GM18870 (cell line): ENCODE measurements around the gene SLC22A12.

Experiments used
- ATAC-seq: cut with Tn5 transposase; IDR thresholded peaks from one replicate; pipeline ENCODE4 v1.9.1; 2021; ENCODE audit warnings: moderate library complexity; ENCODE audit not compliant: unreplicated experiment

Gene SLC22A12

GRCh38 chr11:64562723-64563351 lies 28.2 kb upstream of the SLC22A12 start:
- no peak for ATAC-seq

DNA sequence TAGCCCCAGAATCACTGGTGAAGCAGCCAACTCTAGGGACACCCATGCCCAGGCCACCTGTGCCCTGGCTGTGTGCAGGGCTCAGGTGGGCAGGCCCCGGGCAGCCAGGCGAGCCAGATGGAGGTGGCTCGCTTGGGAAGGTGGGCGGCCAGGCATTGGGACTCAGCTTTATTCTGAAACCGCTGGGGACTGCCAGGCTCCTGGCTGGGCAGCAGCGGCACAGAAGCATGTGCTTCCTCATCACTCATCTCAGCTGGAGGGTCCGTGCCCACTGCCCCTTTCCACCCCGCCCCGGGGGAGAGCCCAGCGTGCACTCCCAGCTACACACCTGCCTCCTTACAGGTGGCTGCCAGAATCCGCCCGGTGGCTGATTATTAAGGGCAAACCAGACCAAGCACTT lies 27.1 kb upstream of the SLC22A12 start:
- ATAC-seq: no peak

- no peak for ATAC-seq
Measured at GRCh38 chr11:64564419-64564818, 26.6 kb upstream of the SLC22A12 start.

GRCh38 chr11:64564947-64565889 lies 25.8 kb upstream of the SLC22A12 start:
- ATAC-seq: no peak

GRCh38 chr11:64566042-64566914 lies 24.7 kb upstream of the SLC22A12 start:
- no peak for ATAC-seq

DNA sequence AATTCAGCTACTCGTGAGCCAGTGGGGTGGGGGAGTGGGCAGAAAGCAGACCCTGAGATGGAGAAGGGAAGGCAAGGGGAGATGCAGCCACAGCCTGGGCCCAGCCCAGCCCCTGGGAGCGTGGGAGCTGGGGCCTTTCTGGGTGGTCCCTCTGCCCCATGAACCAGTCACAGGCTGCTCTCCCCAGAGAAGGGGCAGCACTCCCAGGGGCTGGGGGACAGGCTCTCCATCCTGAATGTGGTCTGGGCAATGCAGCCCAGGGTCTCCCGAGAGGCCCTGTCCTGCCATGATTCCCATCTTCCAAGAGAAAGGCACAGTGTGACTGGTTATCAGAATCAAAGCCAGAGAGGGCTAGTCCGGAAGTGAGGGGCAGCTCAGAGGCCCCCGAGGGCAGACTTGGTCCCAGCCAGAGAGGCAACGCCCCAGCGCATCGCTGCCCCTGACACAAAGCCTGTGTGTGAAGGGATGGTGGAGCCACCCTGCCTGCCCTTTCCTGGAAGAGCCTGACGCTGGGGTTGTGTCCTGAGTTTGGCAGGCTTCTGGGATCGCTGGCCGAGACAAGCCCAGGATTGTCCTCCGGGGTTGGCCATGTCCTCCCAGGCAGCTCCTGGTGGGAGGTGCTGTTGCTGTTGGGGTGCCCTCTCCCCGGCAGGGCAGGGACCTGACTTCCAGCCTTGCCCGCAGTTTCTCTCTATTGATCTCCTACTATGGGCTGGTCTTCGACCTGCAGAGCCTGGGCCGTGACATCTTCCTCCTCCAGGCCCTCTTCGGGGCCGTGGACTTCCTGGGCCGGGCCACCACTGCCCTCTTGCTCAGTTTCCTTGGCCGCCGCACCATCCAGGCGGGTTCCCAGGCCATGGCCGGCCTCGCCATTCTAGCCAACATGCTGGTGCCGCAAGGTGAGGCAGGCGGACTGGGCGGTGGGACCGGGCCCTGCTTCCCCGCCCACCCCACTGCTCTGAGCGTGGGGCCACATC lies 23.8 kb upstream of the SLC22A12 start:
- ATAC-seq: no peak

DNA sequence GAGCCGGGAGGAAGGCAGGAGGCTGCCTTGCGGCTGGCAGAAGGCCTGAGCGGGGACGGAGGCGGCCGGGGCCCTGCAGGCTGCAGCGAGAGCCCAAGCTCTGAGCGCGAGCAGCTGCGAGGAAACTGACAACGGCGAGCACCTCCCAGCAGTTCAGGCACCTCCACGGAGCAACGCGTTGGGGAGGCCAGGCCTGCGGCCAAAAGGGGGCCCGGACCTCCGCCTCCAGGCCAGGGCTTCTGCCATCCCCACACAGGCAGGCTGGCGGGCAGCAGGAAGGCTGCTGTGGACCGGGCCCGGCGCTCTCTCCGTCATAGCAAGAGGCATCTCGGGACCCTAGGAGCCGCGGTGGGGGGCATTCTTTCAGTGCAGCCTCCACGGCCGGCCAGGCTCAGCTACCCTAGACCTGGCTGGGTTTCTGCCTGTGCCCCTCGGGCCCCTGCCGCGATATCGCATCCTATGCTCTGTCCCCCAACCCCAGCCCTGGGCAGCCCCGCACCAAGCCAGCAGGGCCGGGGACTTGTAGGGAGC lies 22.9 kb upstream of the SLC22A12 start:
- ATAC-seq: no peak

DNA sequence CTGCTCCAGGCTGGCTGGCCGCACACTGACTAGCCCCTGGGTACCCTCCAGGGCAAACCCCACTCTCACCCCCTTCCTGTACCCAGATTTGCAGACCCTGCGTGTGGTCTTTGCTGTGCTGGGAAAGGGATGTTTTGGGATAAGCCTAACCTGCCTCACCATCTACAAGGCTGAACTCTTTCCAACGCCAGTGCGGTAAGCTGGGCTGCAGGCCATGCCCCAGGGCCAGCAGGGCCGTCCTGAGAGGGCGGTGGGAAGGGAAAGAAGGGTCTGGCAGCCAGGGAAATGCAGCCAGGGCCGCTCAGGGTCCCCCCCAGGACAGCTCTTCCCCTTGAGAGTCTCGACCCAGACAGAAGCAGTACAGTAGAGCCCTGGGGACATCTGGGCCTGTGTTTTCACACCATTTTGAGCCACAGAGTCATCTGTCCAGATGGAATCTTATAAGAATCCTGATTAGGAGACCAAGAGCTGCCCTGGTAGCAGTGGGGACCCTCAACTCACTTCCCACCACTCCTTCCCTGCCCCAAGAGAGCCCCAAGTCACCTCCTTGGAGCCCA lies 22.4 kb upstream of the SLC22A12 start:
- no peak for ATAC-seq

DNA sequence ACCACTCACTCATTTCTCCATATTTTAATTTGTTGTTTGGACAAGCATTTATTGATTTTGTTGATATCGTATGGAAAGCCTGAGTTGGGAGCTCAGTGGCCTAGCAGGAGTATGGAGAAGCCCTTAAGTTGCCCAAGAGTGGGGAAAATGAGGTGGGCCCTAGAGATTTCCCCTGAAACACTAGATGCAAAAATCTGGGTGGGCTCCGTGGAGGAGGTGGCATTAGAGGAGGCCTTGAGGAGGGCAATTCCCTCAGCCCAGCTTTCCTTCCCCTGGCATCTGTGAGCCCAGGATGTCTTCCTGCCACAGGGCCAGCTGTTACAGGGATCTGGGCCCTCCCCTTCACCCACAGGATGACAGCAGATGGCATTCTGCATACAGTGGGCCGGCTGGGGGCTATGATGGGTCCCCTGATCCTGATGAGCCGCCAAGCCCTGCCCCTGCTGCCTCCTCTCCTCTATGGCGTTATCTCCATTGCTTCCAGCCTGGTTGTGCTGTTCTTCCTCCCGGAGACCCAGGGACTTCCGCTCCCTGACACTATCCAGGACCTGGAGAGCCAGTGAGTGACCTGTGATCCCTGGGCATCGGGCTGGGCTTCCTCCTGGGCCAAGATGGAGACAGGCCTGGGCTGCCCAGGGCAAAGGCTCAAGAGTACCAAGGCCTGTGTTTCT lies 21.6 kb upstream of the SLC22A12 start:
- no peak for ATAC-seq

DNA sequence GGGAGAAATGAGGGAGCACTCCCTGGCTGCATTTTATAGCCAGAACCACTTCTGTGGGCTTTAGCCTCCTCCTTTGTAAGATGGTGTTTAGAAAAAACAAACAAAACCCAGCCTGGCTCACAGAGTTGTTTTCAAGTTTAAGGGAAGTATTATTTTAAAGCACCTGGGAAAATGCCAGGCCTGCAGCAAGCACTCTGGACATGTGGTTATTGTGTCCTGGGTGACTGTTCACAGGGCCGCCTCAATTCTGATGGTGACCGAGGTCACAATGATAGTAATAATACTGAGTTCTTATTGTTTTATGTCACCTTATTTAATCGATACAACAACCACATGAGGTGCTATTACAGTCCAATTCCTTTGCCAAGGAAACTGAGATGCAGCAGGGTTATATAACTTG lies 20.7 kb upstream of the SLC22A12 start:
- no peak for ATAC-seq

DNA sequence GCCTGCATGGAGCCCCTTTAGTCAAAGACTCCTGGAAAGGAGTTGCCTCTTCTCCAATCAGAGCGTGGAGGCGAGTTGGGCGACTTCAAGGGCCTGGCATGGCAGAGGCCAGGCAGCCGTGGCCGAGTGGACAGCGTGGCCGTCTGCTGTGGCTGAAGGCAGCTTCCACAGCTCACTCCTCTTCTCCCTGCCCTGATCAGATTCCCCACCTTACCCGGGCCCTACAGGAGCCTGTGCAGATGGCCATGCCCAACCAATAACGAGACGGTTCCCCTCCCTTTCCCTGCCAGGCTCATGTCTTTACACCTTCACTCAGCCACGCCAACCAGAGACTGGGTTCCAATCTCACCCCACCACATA lies 20.0 kb upstream of the SLC22A12 start:
- ATAC-seq: no peak

DNA sequence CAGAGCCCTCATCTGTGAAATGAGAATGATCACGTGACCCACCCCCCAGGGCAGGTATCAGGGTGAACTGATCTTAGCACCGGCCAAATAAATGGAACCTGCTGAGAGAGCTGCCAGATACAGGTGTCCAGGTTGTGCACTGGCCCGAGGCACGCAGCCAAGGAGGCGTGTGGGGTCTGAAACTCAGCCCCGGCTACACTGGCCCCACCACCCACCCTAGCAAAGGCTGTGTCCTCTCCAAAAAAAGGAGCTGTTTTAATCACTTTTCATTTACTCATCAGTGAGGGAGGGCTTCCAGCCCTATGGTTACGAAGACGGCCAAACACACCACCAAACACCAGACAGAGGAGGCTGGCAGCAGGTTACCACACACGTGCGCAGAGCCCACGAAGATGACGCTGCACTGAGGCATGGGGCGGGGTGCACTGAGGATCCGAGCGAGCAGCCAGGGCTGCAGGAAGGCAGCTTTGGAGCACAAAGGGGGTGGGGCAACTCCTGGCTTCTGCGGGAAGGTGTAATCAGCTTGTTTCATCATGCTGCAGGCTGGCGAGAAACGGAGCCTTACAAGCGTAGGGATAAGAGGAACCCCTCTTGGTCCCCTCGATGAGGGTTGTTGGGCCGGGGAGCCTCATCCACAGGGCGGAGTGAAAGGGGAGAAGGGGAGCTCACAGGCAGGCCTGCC lies 19.5 kb upstream of the SLC22A12 start:
- ATAC-seq: no peak

DNA sequence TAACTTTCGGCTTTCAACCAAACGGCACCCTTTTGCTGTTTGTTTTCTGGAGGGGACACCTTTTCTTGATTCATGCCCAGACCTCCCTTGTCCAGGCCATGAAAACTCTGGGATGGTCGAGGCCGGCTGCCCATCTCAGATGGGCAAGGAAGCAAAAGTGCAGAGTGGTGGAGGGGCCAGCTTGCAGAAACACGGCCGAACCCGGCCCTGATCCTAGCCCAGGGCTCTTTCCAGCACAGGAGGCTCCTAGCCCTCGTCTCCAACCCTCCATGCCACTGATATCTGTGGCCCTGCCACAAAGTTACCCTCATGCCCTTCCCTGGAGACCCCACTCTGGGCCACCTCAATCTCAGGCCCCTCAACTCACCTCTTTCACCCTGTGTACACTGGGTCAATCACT lies 18.9 kb upstream of the SLC22A12 start:
- ATAC-seq: no peak

- ATAC-seq: no peak
Measured at GRCh38 chr11:64577202-64577601, 13.8 kb upstream of the SLC22A12 start.

DNA sequence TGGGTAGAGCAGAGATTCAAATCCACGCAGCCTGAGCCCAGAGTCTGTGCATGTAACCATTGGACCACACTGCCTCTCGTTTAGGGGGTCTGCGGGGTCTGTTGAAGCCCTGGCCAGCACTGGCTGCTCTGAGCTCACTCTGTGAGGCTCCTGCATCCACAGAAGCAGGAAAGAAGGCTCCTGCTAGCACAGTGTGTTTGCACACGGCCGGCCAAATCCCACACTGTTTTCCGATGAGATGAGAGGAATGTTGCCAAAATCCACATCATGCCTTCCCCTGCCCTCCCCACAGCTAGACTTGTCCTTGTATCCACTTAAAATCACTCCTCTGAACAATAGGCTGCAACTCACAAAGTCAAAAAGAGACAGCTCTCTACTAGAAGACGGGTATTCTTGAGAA lies 10.6 kb upstream of the SLC22A12 start:
- no peak for ATAC-seq

- no peak for ATAC-seq
Measured at GRCh38 chr11:64581057-64581523, 9.9 kb upstream of the SLC22A12 start.

GRCh38 chr11:64582885-64583284 lies 8.1 kb upstream of the SLC22A12 start:
- ATAC-seq: no peak
